Transverse colon (tissue), 4 donors: ENCODE results near the gene BCAM. TPM values are rescaled to one million over a fixed set of nuclear protein-coding genes. Genes with fewer than 3 reads are reported as not detected.
A peak's percentile ranks its signal among the peaks of the same experiment; 100 is the strongest.

Experiments used
- DNase-seq: peaks from one replicate; pipeline ENCODE4 v3.0.0-alpha.2; 2019
- H3K27ac ChIP-seq, 4 donors: fragments of 200-600 bp; sonication (generic); 2 replicates each; pipeline ENCODE4 v1.5.1; 2016 to 2018; ENCODE audit warnings: inconsistent platforms in 4 of 4
- H3K27me3 ChIP-seq: fragments of 200-600 bp; sonication (generic); 2 replicates; pipeline ENCODE4 v1.5.1; 2017; ENCODE audit warnings: inconsistent platforms
- H3K36me3 ChIP-seq, 4 donors: fragments of 200-600 bp; sonication (generic); 2 replicates each; pipeline ENCODE4 v1.5.1; 2017 to 2019; ENCODE audit warnings: inconsistent platforms in 4 of 4
- H3K4me1 ChIP-seq, 4 donors: fragments of 200-600 bp; sonication (generic); 2 replicates each; pipeline ENCODE4 v1.5.1; 2017 to 2020; ENCODE audit warnings: inconsistent platforms in 4 of 4
- H3K4me3 ChIP-seq, 4 donors: fragments of 200-600 bp; sonication (generic); 1 replicate in 1 of 4; 2 replicates in 3 of 4; pipeline versions ENCODE4 v1.5.1 to v1.6.1; 2017 to 2019; ENCODE audit warnings: inconsistent platforms in 4 of 4
- H3K9me3 ChIP-seq, 2 donors: fragments of 200-600 bp; sonication (generic); 2 replicates each; pipeline ENCODE4 v1.5.1; 2017 to 2019; ENCODE audit warnings: inconsistent platforms in 2 of 2
- CTCF ChIP-seq, 5 experiments: fragments of 200-600 bp in 3 of 5; fragments of 450-650 bp in 2 of 5; sonication (generic) in 3 of 5; IDR thresholded peaks; 1 replicate in 2 of 5; 2 replicates in 3 of 5; pipeline ENCODE4 v1.5.1; 2016 to 2017; ENCODE audit warnings: antibody characterized with exemption in 5 of 5, inconsistent platforms in 3 of 5, mild to moderate bottlenecking in 2 of 5, moderate library complexity in 1 of 5
- EP300 ChIP-seq: sonication (generic); formaldehyde crosslinking; IDR thresholded peaks from one replicate; pipeline ENCODE4 v1.6.1; 2017; ENCODE audit warnings: antibody characterized with exemption, low read depth
- POLR2A ChIP-seq: fragments of 450-650 bp; IDR thresholded peaks from one replicate; pipeline ENCODE4 v1.6.1; 2016; ENCODE audit warnings: antibody characterized with exemption, mild to moderate bottlenecking, moderate library complexity
- POLR2AphosphoS5 ChIP-seq, 3 donors: sonication (generic); formaldehyde crosslinking; IDR thresholded peaks; one replicate each; pipeline ENCODE4 v1.6.1; 2016; ENCODE audit warnings: antibody characterized with exemption in 3 of 3
- WGBS, 2 donors: methylation state at CpG; one replicate each; pipeline ENCODE4 v1.1.5; 2018; ENCODE audit warnings: low coverage in 1 of 2; 5-methylcytosine and 5-hydroxymethylcytosine counted together
- in situ Hi-C, 4 donors: fragments of 200-750 bp; cut with MboI; loops; one replicate each; pipeline versions ENCODE4 v1.15.0 to v1.15.1; 2017; ENCODE audit warnings: low sequenced_read_pairs in 3 of 4, low pct_ligation_motif_present in 1 of 4, low pct_unique_long_range_greater_than_20kb in 1 of 4
- intact Hi-C: fragments of 100-400 bp; cut with DNase I; formaldehyde crosslinking; loops from one replicate; pipeline ENCODE4 v1.15.1; 2023; ENCODE audit warnings: low total_unique reads
- total RNA-seq, 4 donors: library from RNA; depleted of rRNA; stranded (reverse); fragments of >200 nt; gene quantifications; one replicate each; pipeline ENCODE4 v1.1.0, GENCODE V29; 2016

Gene BCAM
- total RNA-seq, 4 donors from 2014 or later, result 7.9 to 95.1 (median 23.1) TPM

GRCh38 chr19:44840811-44841210, 31.9 kb downstream of the BCAM start:
- DNase-seq, result no peak
- in situ Hi-C loops (loop anchor here in 2 of 4 donors (5.0 kb wide), 1 partner anchor 44 kb away; no protein-coding TSS in a partner anchor), intact Hi-C loops (no loop called here)
- no peak for TF ChIP-seq POLR2A
- no peak for TF ChIP-seq CTCF (IDR thresholded peaks at IDR 0.05)
- TF ChIP-seq EP300, result no peak
- no peak for TF ChIP-seq POLR2AphosphoS5 (IDR thresholded peaks at IDR 0.05)
- no peaks in the 10 kb centered on the region for H3K27me3 ChIP-seq
- H3K4me1 ChIP-seq, result peaks cover 6 to 17% (median 13%) of the 10 kb centered on the region in 4 donors
- no peak overlapping the region for H3K4me3 ChIP-seq
- WGBS, 2 donors, result 40 to 75% methylated on average over 1 to 7 of the region's 7 CpGs
- H3K27ac ChIP-seq, result no peak overlapping the region
- no peaks in the 10 kb centered on the region for H3K9me3 ChIP-seq
- no peaks in the 10 kb centered on the region for H3K36me3 ChIP-seq

DNA sequence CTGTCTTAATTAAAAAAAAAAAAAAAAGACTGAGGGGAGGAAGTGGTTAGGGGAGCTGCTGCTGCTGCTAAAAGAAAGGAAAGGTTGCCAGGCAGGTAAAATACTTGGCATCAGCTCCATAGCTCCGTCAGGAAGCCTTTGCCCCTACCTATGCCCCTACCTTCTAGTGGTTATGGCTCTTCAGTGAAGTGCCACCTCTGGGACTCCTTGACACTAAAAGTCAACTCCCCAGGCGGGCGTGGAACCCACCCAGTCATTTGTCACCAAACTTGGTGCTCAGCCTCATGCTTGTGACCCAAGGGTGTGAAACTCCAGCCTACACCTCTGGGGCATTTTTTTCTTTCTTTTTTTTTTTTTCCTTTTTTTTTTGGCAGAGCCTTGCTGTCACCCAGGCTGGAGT, 32.3 kb downstream of the BCAM start:
- H3K36me3 ChIP-seq, result no peaks in the 10 kb centered on the region
- no peak overlapping the region for H3K4me3 ChIP-seq
- H3K4me1 ChIP-seq, result peaks cover 6 to 17% (median 13%) of the 10 kb centered on the region in 4 donors
- in situ Hi-C loops, result loop anchor here in 2 of 4 donors (5.0 kb wide), 1 partner anchor 44 kb away; no protein-coding TSS in a partner anchor
- no peak overlapping the region for H3K27ac ChIP-seq
- no peak for DNase-seq
- TF ChIP-seq EP300 (no peak), CTCF (IDR thresholded peaks at IDR 0.05) (no peak), POLR2A (no peak), POLR2AphosphoS5 (IDR thresholded peaks at IDR 0.05) (no peak)
- H3K27me3 ChIP-seq, result no peaks in the 10 kb centered on the region
- 50 to 57% methylated on average over 3 of the region's 3 CpGs for WGBS, 2 donors
- intact Hi-C loops, result no loop called here
- no peaks in the 10 kb centered on the region for H3K9me3 ChIP-seq

DNA sequence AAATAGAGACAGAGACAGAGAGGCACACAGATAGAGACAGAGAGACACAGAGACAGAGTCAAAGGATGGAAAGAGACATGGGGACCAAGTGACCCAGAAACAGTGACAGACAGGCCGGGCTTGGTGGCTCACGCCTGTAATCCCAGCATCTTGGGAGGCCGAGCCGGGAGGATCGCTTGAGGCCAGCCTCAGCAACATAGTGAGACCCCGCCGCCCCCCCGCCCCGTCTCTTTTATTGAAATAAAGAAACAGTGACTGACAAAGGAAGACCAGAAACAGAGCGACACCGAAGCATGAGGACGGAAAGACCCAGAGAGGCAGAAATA, 36.3 kb downstream of the BCAM start:
- Histone ChIP-seq H3K9me3 (no peaks in the 10 kb centered on the region), H3K4me3 (peak overlapping the region in 3 of 4 donors; percentile 30 to 97 (median 95)), H3K27ac (peak overlapping the region; percentile 96 to 99 (median 97)), H3K4me1 (peaks cover 11 to 42% (median 31%) of the 10 kb centered on the region in 4 donors), H3K27me3 (no peaks in the 10 kb centered on the region), H3K36me3 (no peaks in the 10 kb centered on the region)
- WGBS, 2 donors, result 7 to 11% methylated on average over 12 of the region's 12 CpGs
- intact Hi-C loops (no loop called here), in situ Hi-C loops (no loop called here)
- no peak for TF ChIP-seq CTCF (IDR thresholded peaks at IDR 0.05)
- DNase-seq, result no peak

DNA sequence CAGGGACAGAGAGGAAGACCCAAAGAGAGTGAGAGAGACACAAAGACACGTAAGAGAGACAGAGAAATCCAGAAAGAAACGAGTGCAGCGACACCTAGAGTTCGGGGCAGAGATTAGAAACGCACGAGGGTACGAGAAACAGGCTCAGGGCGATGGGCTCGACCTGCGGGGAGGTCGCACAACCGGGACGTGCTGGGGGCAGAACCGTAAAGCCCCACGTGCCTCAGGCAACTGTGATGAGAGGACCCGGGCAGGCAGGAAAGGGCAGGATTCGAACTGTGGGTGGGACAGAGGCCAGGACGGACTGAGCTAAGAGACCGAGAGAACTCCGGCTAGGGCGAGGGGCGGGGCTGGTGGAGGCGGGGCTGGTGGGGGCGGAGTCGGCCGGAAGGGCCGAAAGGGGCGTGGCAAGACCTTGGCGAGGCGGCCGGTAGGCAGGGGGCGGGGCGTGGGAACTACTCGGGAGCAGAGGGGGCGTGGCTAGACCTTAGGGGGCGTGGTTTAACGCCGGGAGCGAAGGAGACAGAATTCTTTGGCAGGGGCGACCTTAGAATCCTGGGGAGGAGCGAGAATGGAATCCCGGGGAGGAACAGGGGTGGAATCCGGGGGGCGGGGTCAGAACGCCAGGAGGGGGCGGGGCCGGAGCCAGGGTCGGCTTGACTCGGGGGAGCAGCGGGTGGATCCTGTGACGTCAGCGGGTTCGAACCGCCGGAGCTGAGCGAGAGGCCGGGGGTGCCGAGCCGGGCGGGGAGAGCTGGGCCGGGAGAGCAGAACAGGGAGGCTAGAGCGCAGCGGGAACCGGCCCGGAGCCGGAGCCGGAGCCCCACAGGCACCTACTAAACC, 36.9 kb downstream of the BCAM start, which contains the start of gene NECTIN2:
Gene NECTIN2 (plus strand): TSS at position 686 of the 843 bp plus-strand sequence. CDS start 229 bp downstream, outside the sequence.
- WGBS, 2 donors, result 0 to 1% methylated on average over 14 to 45 of the region's 67 CpGs
- no peaks in the 10 kb centered on the region for H3K36me3 ChIP-seq
- no peaks in the 10 kb centered on the region for H3K9me3 ChIP-seq
- no peaks in the 10 kb centered on the region for H3K27me3 ChIP-seq
- intact Hi-C loops, result no loop called here
- H3K4me3 ChIP-seq, result peak within 1 kb of the TSS; percentile 95 to 98 (median 96)
- peak; percentile 100 for DNase-seq
- in situ Hi-C loops, result no loop called here
- TF ChIP-seq EP300, result no peak
- peak; percentile 93 to 96 (median 95) for TF ChIP-seq POLR2AphosphoS5 (IDR thresholded peaks at IDR 0.05)
- peak; percentile 90 for TF ChIP-seq POLR2A
- peak; percentile 66 to 97 (median 69) for TF ChIP-seq CTCF (IDR thresholded peaks at IDR 0.05)
- peak within 1 kb of the TSS; percentile 96 to 99 (median 97) for H3K27ac ChIP-seq
- peaks cover 11 to 42% (median 31%) of the 10 kb centered on the region in 4 donors for H3K4me1 ChIP-seq
